ENCODE data around the gene KLHL9. TPM values are rescaled to one million over a fixed set of nuclear protein-coding genes. Genes with fewer than 3 reads are reported as not detected.

The KLHL9 gene
- total and polyA plus RNA-seq, 8 donors: 4.1 to 35.7 (median 9.6) TPM

DNA sequence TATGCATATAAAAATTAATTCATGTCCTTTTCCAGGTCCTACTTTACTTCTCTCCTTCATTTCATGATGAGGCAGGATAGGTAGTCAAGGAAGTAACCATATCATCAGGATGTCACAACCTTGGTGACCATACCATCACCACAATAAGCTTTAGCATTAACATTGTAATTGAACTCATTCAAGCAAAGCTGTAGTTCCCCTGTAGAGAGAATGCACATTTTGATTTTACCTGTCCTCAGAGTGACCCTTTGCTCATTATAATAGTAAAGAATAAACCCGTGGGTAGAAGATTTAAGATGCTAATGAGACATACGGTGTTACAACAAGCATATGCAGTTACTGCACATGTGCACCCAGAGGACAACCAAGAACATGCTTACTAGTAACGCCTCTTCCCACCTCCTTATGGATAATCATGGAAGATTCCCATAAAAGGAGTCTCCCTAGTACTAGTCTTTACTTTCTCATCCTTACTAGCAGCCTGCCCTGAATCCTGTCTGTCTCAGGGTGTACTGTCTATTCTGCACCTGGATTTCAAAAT, 13.3 kb upstream of the KLHL9 start:
- intact Hi-C loops (cut with DNase I; ENCODE audit: low total_unique reads): no loop called here
- no peak overlapping the region for H3K27ac ChIP-seq

DNA sequence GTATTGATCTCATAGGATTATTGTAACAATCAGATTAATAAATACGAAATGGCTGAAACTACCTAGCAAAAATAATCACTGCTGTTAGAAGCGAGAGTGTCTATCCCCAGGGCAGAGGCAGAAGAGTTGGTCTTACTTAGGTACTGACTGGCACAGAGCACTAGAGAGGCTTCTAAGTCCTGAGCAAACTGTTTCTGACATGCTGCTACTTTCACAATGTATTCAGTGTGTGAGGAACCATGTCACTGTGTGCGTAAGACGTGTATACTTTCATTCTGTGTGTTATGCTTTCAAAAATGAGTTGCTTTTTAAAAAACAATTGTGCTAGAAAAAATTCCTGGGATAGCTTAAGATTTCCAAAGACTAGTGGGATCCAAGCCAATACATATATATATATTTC, 5.5 kb upstream of the KLHL9 start:
- 79 to 89% (median 86%) methylated on average over 4 of the region's 4 CpGs for WGBS, 5 donors
- DNase-seq: no peak
- TF ChIP-seq POLR2A (IDR thresholded peaks at IDR 0.05) (no peak), POLR2AphosphoS5 (IDR thresholded peaks at IDR 0.05) (no peak), EP300 (IDR thresholded peaks at IDR 0.05) (no peak)
- TF ChIP-seq, protein P1, sequence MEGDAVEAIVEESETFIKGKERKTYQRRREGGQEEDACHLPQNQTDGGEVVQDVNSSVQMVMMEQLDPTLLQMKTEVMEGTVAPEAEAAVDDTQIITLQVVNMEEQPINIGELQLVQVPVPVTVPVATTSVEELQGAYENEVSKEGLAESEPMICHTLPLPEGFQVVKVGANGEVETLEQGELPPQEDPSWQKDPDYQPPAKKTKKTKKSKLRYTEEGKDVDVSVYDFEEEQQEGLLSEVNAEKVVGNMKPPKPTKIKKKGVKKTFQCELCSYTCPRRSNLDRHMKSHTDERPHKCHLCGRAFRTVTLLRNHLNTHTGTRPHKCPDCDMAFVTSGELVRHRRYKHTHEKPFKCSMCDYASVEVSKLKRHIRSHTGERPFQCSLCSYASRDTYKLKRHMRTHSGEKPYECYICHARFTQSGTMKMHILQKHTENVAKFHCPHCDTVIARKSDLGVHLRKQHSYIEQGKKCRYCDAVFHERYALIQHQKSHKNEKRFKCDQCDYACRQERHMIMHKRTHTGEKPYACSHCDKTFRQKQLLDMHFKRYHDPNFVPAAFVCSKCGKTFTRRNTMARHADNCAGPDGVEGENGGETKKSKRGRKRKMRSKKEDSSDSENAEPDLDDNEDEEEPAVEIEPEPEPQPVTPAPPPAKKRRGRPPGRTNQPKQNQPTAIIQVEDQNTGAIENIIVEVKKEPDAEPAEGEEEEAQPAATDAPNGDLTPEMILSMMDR (IDR thresholded peaks at IDR 0.05): no peak
- H3K9me3 ChIP-seq: peaks cover 0 to 6% (median 3%) of the 10 kb centered on the region in 4 donors
- no peak overlapping the region for H3K4me3 ChIP-seq
- H3K4me1 ChIP-seq: peaks cover 0 to 4% (median 1%) of the 10 kb centered on the region in 4 donors
- no peaks in the 10 kb centered on the region for H3K27me3 ChIP-seq
- no peaks in the 10 kb centered on the region for H3K36me3 ChIP-seq
- H3K27ac ChIP-seq: no peak overlapping the region
- intact Hi-C loops (cut with DNase I; ENCODE audit: low total_unique reads): no loop called here

More for the DNA sequence above, 13.3 kb upstream of the KLHL9 start:
- DNase-seq: no peak
- Histone ChIP-seq H3K27me3 (peaks cover 0 to 8% (median 0%) of the 10 kb centered on the region in 3 donors), H3K9me3 (peaks cover 0 to 6% (median 3%) of the 10 kb centered on the region in 4 donors), H3K4me3 (no peak overlapping the region), H3K36me3 (no peaks in the 10 kb centered on the region), H3K4me1 (no peaks in the 10 kb centered on the region)
- WGBS, 5 donors: 73 to 81% (median 74%) methylated on average over 3 of the region's 3 CpGs
- TF ChIP-seq POLR2A (IDR thresholded peaks at IDR 0.05) (no peak), EP300 (IDR thresholded peaks at IDR 0.05) (no peak), POLR2AphosphoS5 (IDR thresholded peaks at IDR 0.05) (no peak)
- TF ChIP-seq, protein P1 (IDR thresholded peaks at IDR 0.05): no peak

DNA sequence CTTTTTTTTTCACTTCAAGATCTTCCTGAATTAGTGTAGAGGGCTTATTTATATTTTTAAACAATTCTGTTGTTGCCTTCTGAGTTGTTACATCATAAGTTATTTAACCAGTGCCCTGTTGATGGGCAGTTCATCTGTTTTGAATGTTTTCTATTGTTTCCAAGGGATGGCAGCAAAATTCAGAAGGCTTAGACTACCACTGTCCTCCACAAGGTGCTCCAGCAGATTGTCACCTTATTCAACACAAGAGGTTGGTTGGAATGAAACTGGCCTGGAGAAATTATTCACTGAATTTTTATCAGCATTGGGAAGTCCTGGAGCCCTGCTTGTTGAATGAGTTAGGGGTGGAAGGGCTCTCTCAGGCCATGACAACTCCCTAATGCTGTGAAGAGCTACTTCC, 1.3 kb upstream of the KLHL9 start:
- Histone ChIP-seq H3K27ac (no peak overlapping the region), H3K9me3 (no peaks in the 10 kb centered on the region), H3K4me3 (no peak overlapping the region), H3K36me3 (peaks cover 0 to 10% (median 0%) of the 10 kb centered on the region in 4 donors), H3K27me3 (no peaks in the 10 kb centered on the region), H3K4me1 (peaks cover 23 to 37% (median 29%) of the 10 kb centered on the region in 4 donors)
- TF ChIP-seq, protein P1 (IDR thresholded peaks at IDR 0.05): no peak
- TF ChIP-seq POLR2A (IDR thresholded peaks at IDR 0.05) (no peak), EP300 (IDR thresholded peaks at IDR 0.05) (no peak)
- intact Hi-C loops (cut with DNase I; ENCODE audit: low total_unique reads): no loop called here
- no peak for DNase-seq

DNA sequence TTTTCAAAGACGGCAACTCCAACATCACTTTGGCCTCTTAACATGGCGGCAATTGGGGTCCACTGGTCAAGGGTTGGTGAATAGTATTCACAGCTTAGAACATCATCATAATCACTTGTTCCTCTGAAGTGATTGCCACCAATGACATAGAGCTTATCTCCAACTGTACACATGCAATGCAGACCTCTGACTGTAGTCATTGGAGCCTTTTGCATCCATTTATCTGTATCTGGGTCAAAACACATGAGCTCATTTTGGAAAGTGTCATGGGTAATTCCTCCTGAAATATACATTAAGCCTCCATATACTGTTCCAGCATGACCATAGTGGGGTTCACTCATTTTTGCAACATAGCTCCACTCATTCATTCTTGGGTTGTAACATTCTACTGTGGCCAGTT, 2.0 kb downstream of the KLHL9 start:
- Histone ChIP-seq H3K27me3 (no peaks in the 10 kb centered on the region), H3K4me1 (peaks cover 26 to 70% (median 50%) of the 10 kb centered on the region in 4 donors), H3K27ac (no peak overlapping the region), H3K36me3 (peaks cover 0 to 10% (median 0%) of the 10 kb centered on the region in 4 donors), H3K4me3 (peak overlapping the region in 3 of 4 donors; percentile 66 to 73 (median 71)), H3K9me3 (no peaks in the 10 kb centered on the region)
- no peak for DNase-seq
- no peak for TF ChIP-seq POLR2A (IDR thresholded peaks at IDR 0.05)
- no peak for TF ChIP-seq EP300 (IDR thresholded peaks at IDR 0.05)
- TF ChIP-seq, protein P1 (IDR thresholded peaks at IDR 0.05): no peak
- no peak for TF ChIP-seq POLR2AphosphoS5 (IDR thresholded peaks at IDR 0.05)
- intact Hi-C loops (cut with DNase I; ENCODE audit: low total_unique reads): no loop called here
- 97 to 99% (median 98%) methylated on average over 2 of the region's 2 CpGs for WGBS, 5 donors

Measured in stomach (tissue), 9 donors.